HCT116 (cell line): ENCODE measurements around the gene EZH2. TPM values are rescaled to one million over a fixed set of nuclear protein-coding genes. Genes with fewer than 3 reads are reported as not detected.

Experiments used
- ATAC-seq: fragments of 200-7000 bp; cut with Tn5 transposase; 2 replicates; pipeline ENCODE4 v1.9.1; 2020; ENCODE audit warnings: mild to moderate bottlenecking, moderate library complexity
- BruUV-seq: library from RNA; stranded (reverse); fragments of 400-500 nt; replicated peaks from 2 replicates; lab custom pipeline; 2021; lab: Mats Ljungman, UMichigan
- CTCF ChIA-PET: fragments of 300-600 bp; sonication (Branson Sonifier 250); formaldehyde crosslinking; loops from one replicate; lab custom pipeline; 2021; ENCODE audit warnings: antibody characterized with exemption; lab: Charles Lee
- POLR2A ChIA-PET: fragments of 300-600, 350-600 bp; sonication (Branson Sonifier 250); formaldehyde crosslinking; loops from one replicate; lab custom pipeline; 2021; ENCODE audit warnings: antibody characterized with exemption; lab: Charles Lee
- RAD21 ChIA-PET, 2 experiments: fragments of 300-600 bp; sonication (Branson Sonifier 250); formaldehyde crosslinking; loops; one replicate each; lab custom pipeline; 2023; ENCODE audit warnings: low total read pairs in 2 of 2; ENCODE audit not compliant: uncharacterized antibody in 2 of 2, unreplicated experiment in 2 of 2, low non-redundant PET in 1 of 2; lab: Charles Lee
- DNase-seq: peaks from one replicate; pipeline ENCODE4 v3.0.0-alpha.2; 2010; ENCODE audit warnings: low read depth, low spot score
- H2AFZ ChIP-seq: fragments of 200-600 bp; shearing (Covaris generic), sonication (generic); 2 replicates; pipeline ENCODE4 v1.6.1; 2017; ENCODE audit warnings: low read depth, mixed run types, mixed read lengths, antibody characterized with exemption, low read length; ENCODE audit not compliant: poor library complexity, severe bottlenecking
- H3K27ac ChIP-seq: 2 replicates; pipeline ENCODE4 v1.5.1; 2012; ENCODE audit warnings: low read depth, low read length
- H3K27me3 ChIP-seq: fragments of 200-600 bp; sonication (generic); 2 replicates; pipeline ENCODE4 v1.6.1; 2016; ENCODE audit warnings: mixed run types, low read length, mixed read lengths; ENCODE audit not compliant: insufficient read depth
- H3K36me3 ChIP-seq, 2 experiments: fragments of 200-500 bp in 1 of 2; fragments of 200-600 bp in 1 of 2; sonication (Bioruptor generic) in 1 of 2; sonication (generic) in 1 of 2; 2 replicates each; pipeline versions ENCODE4 v1.5.1 to v1.6.1; 2014 to 2016; ENCODE audit warnings: low read length in 2 of 2, inconsistent platforms in 1 of 2, mixed read lengths in 1 of 2, mixed run types in 1 of 2; ENCODE audit not compliant: insufficient read depth in 2 of 2, control insufficient read depth in 1 of 2
- H3K4me1 ChIP-seq, 2 experiments: fragments of 200-600 bp in 1 of 2; sonication (generic) in 1 of 2; 2 replicates each; pipeline versions ENCODE4 v1.5.1 to v1.6.1; 2012 to 2017; ENCODE audit warnings: low read length in 2 of 2, inconsistent platforms in 1 of 2, mild to moderate bottlenecking in 1 of 2, mixed read lengths in 1 of 2, mixed run types in 1 of 2, moderate library complexity in 1 of 2; ENCODE audit not compliant: insufficient read depth in 2 of 2, control insufficient read depth in 1 of 2
- H3K4me2 ChIP-seq: fragments of 200-600 bp; sonication (generic); 2 replicates; pipeline ENCODE4 v1.6.1; 2017; ENCODE audit warnings: mixed run types, low read length, mixed read lengths
- H3K4me3 ChIP-seq, 2 experiments: fragments of 200-600 bp in 1 of 2; sonication (generic) in 1 of 2; replicated peaks in 1 of 2; 2 replicates each; pipeline ENCODE4 v1.5.1; 2011 to 2016; ENCODE audit warnings: low read length in 2 of 2, control low read depth in 1 of 2, low read depth in 1 of 2, mild to moderate bottlenecking in 1 of 2, mixed read lengths in 1 of 2, mixed run types in 1 of 2
- H3K79me2 ChIP-seq: fragments of 200-600 bp; sonication (generic); 2 replicates; pipeline ENCODE4 v1.6.1; 2017; ENCODE audit warnings: mild to moderate bottlenecking, mixed run types, low read length, moderate library complexity, mixed read lengths; ENCODE audit not compliant: insufficient read depth
- H3K9ac ChIP-seq: fragments of 200-600 bp; sonication (generic); 2 replicates; pipeline ENCODE4 v1.6.1; 2016; ENCODE audit warnings: low read length, mixed read lengths
- H3K9me2 ChIP-seq: fragments of 200-600 bp; sonication (generic), shearing (Covaris generic); 2 replicates; pipeline ENCODE4 v1.6.1; 2017; ENCODE audit warnings: mixed run types, mild to moderate bottlenecking, moderate library complexity; ENCODE audit not compliant: insufficient read depth
- H3K9me3 ChIP-seq, 2 experiments: fragments of 200-500 bp in 1 of 2; fragments of 200-600 bp in 1 of 2; sonication (Bioruptor generic) in 1 of 2; sonication (generic) in 1 of 2; 2 replicates each; pipeline ENCODE4 v1.6.1; 2014 to 2017; ENCODE audit warnings: low read length in 2 of 2, mixed read lengths in 2 of 2, inconsistent platforms in 1 of 2, low read depth in 1 of 2, mild to moderate bottlenecking in 1 of 2, mixed run types in 1 of 2, moderate library complexity in 1 of 2; ENCODE audit not compliant: control insufficient read depth in 1 of 2, insufficient read depth in 1 of 2
- H4K20me1 ChIP-seq: fragments of 200-600 bp; sonication (generic), shearing (Covaris generic); 2 replicates; pipeline ENCODE4 v1.6.1; 2017; ENCODE audit warnings: mixed run types, mild to moderate bottlenecking, moderate library complexity; ENCODE audit not compliant: insufficient read depth
- ATF3 ChIP-seq: IDR thresholded peaks from 2 replicates; pipeline ENCODE4 v1.6.1; 2012
- CBX3 ChIP-seq: IDR thresholded peaks from 2 replicates; pipeline ENCODE4 v1.6.1; 2012; ENCODE audit warnings: low read depth
- CTCF ChIP-seq, 3 experiments: fragments of 200-600 bp in 1 of 3; sonication (generic) in 1 of 3; IDR thresholded peaks in 2 of 3; conservative IDR thresholded peaks in 1 of 3; 2 replicates each; pipeline ENCODE4 v1.5.1; 2012 to 2017; ENCODE audit warnings: low read depth in 2 of 3, low read length in 2 of 3, antibody characterized with exemption in 1 of 3, borderline replicate concordance in 1 of 3, control low read depth in 1 of 3, mild to moderate bottlenecking in 1 of 3, mixed read lengths in 1 of 3, mixed run types in 1 of 3, moderate library complexity in 1 of 3; ENCODE audit not compliant: insufficient read depth in 1 of 3
- EGR1 ChIP-seq: IDR thresholded peaks from 2 replicates; pipeline ENCODE4 v1.6.1; 2012; ENCODE audit warnings: low read depth
- ELF1 ChIP-seq: IDR thresholded peaks from 2 replicates; pipeline ENCODE4 v1.6.1; 2012; ENCODE audit warnings: low read depth, borderline replicate concordance
- FOSL1 ChIP-seq: IDR thresholded peaks from 2 replicates; pipeline ENCODE4 v1.6.1; 2012; ENCODE audit warnings: low read depth
- JUND ChIP-seq: IDR thresholded peaks from 2 replicates; pipeline ENCODE4 v1.6.1; 2012
- MAX ChIP-seq: IDR thresholded peaks from 2 replicates; pipeline ENCODE4 v1.6.1; 2012
- POLR2A ChIP-seq: IDR thresholded peaks from 2 replicates; pipeline ENCODE4 v1.7.0; 2011; ENCODE audit warnings: borderline replicate concordance; ENCODE audit not compliant: insufficient read depth, insufficient read length; ENCODE audit errors: extremely low read depth
- RAD21 ChIP-seq: IDR thresholded peaks from 2 replicates; pipeline ENCODE4 v1.6.1; 2012; ENCODE audit warnings: low read depth, mild to moderate bottlenecking
- SIN3A ChIP-seq: IDR thresholded peaks from 2 replicates; pipeline ENCODE4 v1.6.1; 2012; ENCODE audit warnings: low read depth
- SP1 ChIP-seq: IDR thresholded peaks from 2 replicates; pipeline ENCODE4 v1.6.1; 2012; ENCODE audit warnings: low read depth
- TCF7L2 ChIP-seq: IDR thresholded peaks from 2 replicates; pipeline ENCODE4 v1.7.0; 2011; ENCODE audit warnings: borderline replicate concordance, inconsistent platforms; ENCODE audit not compliant: insufficient read depth, insufficient read length; ENCODE audit errors: extremely low read depth
- ZBTB33 ChIP-seq: IDR thresholded peaks from 2 replicates; pipeline ENCODE4 v1.6.1; 2011; ENCODE audit warnings: mild to moderate bottlenecking, low read length, moderate library complexity; ENCODE audit not compliant: insufficient replicate concordance; ENCODE audit errors: extremely low read depth
- ZFX ChIP-seq: fragments of 450-650 bp; IDR thresholded peaks from 2 replicates; pipeline ENCODE4 v1.6.1; 2017
- intact Hi-C: fragments of 100-400 bp; cut with micrococcal nuclease; formaldehyde crosslinking; loops from 2 replicates; pipeline ENCODE4 v1.10.0; 2022
- total RNA-seq: library from RNA; stranded (reverse); gene quantifications from one replicate; pipeline ENCODE4 v1.2.1, GENCODE V29; 2021; ENCODE audit not compliant: unreplicated experiment
- TF ChIP-seq, protein P1 (sequence below): IDR thresholded peaks from 2 replicates; pipeline ENCODE4 v1.6.1; 2012; ENCODE audit warnings: low read depth

The EZH2 gene
- total RNA-seq, 1 experiment from 2014 or later: 55.2 TPM

GRCh38 chr7:148849393-148850098, 34.5 kb downstream of the EZH2 start:
- Histone ChIP-seq H3K4me2 (no peak overlapping the region), H4K20me1 (peaks cover 41% of the 10 kb centered on the region; the same call in 1 of the 2 replicates), H3K79me2 (peaks cover 100% of the 10 kb centered on the region), H3K9ac (no peak overlapping the region), H3K36me3 (0 out of 4 replicates have a peak, but pooled peaks cover 0 to 4% of the 10 kb centered on the region in 2 experiments), H3K27me3 (no peaks in the 10 kb centered on the region), H3K4me1 (no peaks in the 10 kb centered on the region), H3K9me3 (no peaks in the 10 kb centered on the region), H2AFZ (no peak overlapping the region), H3K4me3 (no peak overlapping the region), H3K9me2 (no peaks in the 10 kb centered on the region), H3K27ac (no peak overlapping the region)
- no peak for TF ChIP-seq ZBTB33
- TF ChIP-seq ELF1: no peak
- TF ChIP-seq CTCF (IDR thresholded peaks at IDR 0.05 in 2 of 3, conservative IDR thresholded peaks at IDR 0.05 in 1 of 3; ENCODE audit: borderline replicate concordance in 1 of 3, insufficient read depth in 1 of 3, low read depth in 2 of 3, low read length in 2 of 3): no peak
- TF ChIP-seq ZFX: no peak
- no peak for TF ChIP-seq ATF3
- TF ChIP-seq MAX: no peak
- no peak for TF ChIP-seq FOSL1
- TF ChIP-seq, protein P1, sequence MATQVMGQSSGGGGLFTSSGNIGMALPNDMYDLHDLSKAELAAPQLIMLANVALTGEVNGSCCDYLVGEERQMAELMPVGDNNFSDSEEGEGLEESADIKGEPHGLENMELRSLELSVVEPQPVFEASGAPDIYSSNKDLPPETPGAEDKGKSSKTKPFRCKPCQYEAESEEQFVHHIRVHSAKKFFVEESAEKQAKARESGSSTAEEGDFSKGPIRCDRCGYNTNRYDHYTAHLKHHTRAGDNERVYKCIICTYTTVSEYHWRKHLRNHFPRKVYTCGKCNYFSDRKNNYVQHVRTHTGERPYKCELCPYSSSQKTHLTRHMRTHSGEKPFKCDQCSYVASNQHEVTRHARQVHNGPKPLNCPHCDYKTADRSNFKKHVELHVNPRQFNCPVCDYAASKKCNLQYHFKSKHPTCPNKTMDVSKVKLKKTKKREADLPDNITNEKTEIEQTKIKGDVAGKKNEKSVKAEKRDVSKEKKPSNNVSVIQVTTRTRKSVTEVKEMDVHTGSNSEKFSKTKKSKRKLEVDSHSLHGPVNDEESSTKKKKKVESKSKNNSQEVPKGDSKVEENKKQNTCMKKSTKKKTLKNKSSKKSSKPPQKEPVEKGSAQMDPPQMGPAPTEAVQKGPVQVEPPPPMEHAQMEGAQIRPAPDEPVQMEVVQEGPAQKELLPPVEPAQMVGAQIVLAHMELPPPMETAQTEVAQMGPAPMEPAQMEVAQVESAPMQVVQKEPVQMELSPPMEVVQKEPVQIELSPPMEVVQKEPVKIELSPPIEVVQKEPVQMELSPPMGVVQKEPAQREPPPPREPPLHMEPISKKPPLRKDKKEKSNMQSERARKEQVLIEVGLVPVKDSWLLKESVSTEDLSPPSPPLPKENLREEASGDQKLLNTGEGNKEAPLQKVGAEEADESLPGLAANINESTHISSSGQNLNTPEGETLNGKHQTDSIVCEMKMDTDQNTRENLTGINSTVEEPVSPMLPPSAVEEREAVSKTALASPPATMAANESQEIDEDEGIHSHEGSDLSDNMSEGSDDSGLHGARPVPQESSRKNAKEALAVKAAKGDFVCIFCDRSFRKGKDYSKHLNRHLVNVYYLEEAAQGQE: no peak
- no peak for TF ChIP-seq EGR1
- TF ChIP-seq JUND: no peak
- no peak for TF ChIP-seq CBX3
- no peak for TF ChIP-seq SP1
- no peak for TF ChIP-seq POLR2A
- no peak for TF ChIP-seq TCF7L2
- no peak for TF ChIP-seq SIN3A
- TF ChIP-seq RAD21: no peak
- intact Hi-C loops: no loop called here
- CTCF ChIA-PET: no interaction called here
- BruUV-seq: no TSS peak
- ATAC-seq: no peak
- POLR2A ChIA-PET: no interaction called here
- no peak for DNase-seq
- RAD21 ChIA-PET: no interaction called here
